ENCODE measurements around the gene NUBPL.

GRCh38 chr14:31768355-31768754, 207.2 kb downstream of the NUBPL start:
- TF ChIP-seq POLR2A (IDR thresholded peaks at IDR 0.05; ENCODE audit: low read length) (no peak), GATA1 (IDR thresholded peaks at IDR 0.05; ENCODE audit: low read depth, low read length) (no peak)
